ENCODE measurements around the gene SMAD6. TPM values are rescaled to one million over a fixed set of nuclear protein-coding genes. Genes with fewer than 3 reads are reported as not detected.
A peak's percentile ranks its signal among the peaks of the same experiment; 100 is the strongest.

The SMAD6 gene
- total RNA-seq, 1 donor = 31.8 TPM

DNA sequence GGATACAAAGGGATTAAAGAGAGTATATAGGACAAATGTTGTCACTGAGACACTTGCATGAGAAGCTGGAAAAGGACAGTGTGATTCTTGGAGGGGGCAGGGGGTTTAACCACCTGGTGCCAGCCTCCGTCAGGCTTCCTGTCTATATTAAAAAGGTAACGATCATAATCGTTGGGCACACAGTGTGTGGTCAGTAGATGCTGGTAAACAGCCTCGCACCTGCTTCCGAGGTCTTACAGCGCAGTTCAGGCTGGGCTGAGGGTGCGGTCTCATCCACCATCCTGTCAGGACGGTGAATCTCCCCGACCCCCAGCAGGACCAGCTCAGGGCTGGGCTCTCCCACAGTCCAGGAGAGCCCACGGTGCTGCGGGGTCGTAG lies 47.7 kb upstream of the SMAD6 start:
- no peak for DNase-seq (ENCODE audit: insufficient read length, low spot score, missing footprints)
- Histone ChIP-seq H2AFZ (ENCODE audit: low read length) (no peak overlapping the region), H3K27me3 (ENCODE audit: insufficient read depth, low read length) (no peaks in the 10 kb centered on the region), H3K4me2 (ENCODE audit: insufficient read depth, low read length) (no peak overlapping the region), H3K36me3 (ENCODE audit: insufficient read depth, low read length) (no peaks in the 10 kb centered on the region), H3K27ac (ENCODE audit: low read depth, low read length) (no peak overlapping the region), H4K20me1 (ENCODE audit: insufficient read depth, low read length) (no peaks in the 10 kb centered on the region), H3K79me2 (ENCODE audit: insufficient read depth, low read length) (no peaks in the 10 kb centered on the region), H3K9me3 (ENCODE audit: low read depth, low read length) (no peaks in the 10 kb centered on the region), H3K4me3 (ENCODE audit: insufficient read depth, low read length) (no peak overlapping the region), H3K4me1 (ENCODE audit: insufficient read depth, low read length) (peaks cover 11% of the 10 kb centered on the region)
- TF ChIP-seq, protein P1, sequence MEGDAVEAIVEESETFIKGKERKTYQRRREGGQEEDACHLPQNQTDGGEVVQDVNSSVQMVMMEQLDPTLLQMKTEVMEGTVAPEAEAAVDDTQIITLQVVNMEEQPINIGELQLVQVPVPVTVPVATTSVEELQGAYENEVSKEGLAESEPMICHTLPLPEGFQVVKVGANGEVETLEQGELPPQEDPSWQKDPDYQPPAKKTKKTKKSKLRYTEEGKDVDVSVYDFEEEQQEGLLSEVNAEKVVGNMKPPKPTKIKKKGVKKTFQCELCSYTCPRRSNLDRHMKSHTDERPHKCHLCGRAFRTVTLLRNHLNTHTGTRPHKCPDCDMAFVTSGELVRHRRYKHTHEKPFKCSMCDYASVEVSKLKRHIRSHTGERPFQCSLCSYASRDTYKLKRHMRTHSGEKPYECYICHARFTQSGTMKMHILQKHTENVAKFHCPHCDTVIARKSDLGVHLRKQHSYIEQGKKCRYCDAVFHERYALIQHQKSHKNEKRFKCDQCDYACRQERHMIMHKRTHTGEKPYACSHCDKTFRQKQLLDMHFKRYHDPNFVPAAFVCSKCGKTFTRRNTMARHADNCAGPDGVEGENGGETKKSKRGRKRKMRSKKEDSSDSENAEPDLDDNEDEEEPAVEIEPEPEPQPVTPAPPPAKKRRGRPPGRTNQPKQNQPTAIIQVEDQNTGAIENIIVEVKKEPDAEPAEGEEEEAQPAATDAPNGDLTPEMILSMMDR (IDR thresholded peaks at IDR 0.05; ENCODE audit: extremely low read depth, low read depth, low read length) = no peak

DNA sequence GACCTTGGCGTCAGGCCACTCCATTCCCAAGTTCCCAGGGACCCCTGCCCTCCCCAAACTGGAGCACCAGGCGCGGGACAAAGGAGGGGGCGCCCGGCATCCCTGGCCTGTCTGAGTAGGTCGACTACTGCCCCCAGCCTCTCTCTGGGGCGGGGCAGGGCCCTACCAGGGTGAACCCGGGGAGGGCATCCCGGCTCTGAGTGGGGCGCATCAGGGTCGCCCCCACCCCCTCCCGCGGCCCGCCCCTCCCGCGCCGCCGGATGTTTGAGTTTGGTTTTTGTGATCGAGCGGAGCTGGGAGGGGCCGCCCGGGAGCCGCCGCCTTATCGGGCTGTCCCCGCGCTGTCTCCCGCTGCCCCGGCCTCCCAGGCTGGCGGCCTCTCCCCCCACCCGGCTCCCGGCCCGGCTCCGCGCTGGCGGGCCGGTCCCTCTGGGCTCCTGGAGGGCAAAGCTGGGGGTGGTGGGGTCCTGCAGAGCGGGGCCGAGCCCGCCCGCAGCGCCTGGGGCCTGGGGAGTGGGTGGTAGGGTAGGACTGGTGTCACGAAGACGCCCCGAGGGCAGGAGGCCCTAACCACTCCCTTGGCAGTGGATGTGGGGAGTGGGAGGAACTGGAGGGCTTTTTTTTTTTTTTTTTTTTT lies 47.2 kb upstream of the SMAD6 start:
- H3K36me3 ChIP-seq (ENCODE audit: insufficient read depth, low read length) = no peaks in the 10 kb centered on the region
- H3K27me3 ChIP-seq (ENCODE audit: insufficient read depth, low read length) = no peaks in the 10 kb centered on the region
- TF ChIP-seq, protein P1 (IDR thresholded peaks at IDR 0.05; ENCODE audit: extremely low read depth, low read depth, low read length) = no peak
- H3K27ac ChIP-seq (ENCODE audit: low read depth, low read length) = no peak overlapping the region
- H3K9me3 ChIP-seq (ENCODE audit: low read depth, low read length) = no peaks in the 10 kb centered on the region
- H3K79me2 ChIP-seq (ENCODE audit: insufficient read depth, low read length) = no peaks in the 10 kb centered on the region
- H2AFZ ChIP-seq (ENCODE audit: low read length) = peak overlapping the region; percentile 29
- peak overlapping the region; percentile 56 for H3K4me3 ChIP-seq (ENCODE audit: insufficient read depth, low read length)
- peak overlapping the region; percentile 57 for H3K4me2 ChIP-seq (ENCODE audit: insufficient read depth, low read length)
- no peaks in the 10 kb centered on the region for H4K20me1 ChIP-seq (ENCODE audit: insufficient read depth, low read length)
- DNase-seq (ENCODE audit: insufficient read length, low spot score, missing footprints) = peak; percentile 92
- H3K4me1 ChIP-seq (ENCODE audit: insufficient read depth, low read length) = peaks cover 10% of the 10 kb centered on the region

DNA sequence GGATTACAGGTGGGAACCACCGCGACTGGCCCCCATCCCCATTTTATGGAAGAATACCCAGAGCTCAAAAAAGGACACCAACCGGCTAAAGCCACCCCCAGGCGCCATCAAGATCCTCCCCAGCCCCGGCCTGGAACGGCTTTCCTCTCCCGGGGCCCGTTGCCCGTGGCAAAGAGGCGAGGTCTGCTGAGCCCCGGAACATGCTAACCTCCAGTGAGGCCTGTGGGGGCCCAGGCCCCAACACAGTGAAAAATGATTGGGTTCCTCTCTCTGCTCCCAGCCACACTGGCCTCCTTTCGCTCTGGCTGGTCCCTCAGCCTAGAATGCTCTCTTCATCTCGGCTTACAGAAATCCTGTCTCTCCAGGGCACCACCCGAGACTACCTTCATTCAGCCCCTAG lies 46.5 kb upstream of the SMAD6 start:
- Histone ChIP-seq H3K4me3 (ENCODE audit: insufficient read depth, low read length) (no peak overlapping the region), H2AFZ (ENCODE audit: low read length) (peak overlapping the region; percentile 23), H4K20me1 (ENCODE audit: insufficient read depth, low read length) (no peaks in the 10 kb centered on the region), H3K4me2 (ENCODE audit: insufficient read depth, low read length) (peak overlapping the region; percentile 57), H3K9me3 (ENCODE audit: low read depth, low read length) (no peaks in the 10 kb centered on the region), H3K36me3 (ENCODE audit: insufficient read depth, low read length) (no peaks in the 10 kb centered on the region), H3K27me3 (ENCODE audit: insufficient read depth, low read length) (no peaks in the 10 kb centered on the region), H3K27ac (ENCODE audit: low read depth, low read length) (no peak overlapping the region), H3K4me1 (ENCODE audit: insufficient read depth, low read length) (peaks cover 3% of the 10 kb centered on the region), H3K79me2 (ENCODE audit: insufficient read depth, low read length) (no peaks in the 10 kb centered on the region)
- peak; percentile 59 for DNase-seq (ENCODE audit: insufficient read length, low spot score, missing footprints)
- TF ChIP-seq, protein P1 (IDR thresholded peaks at IDR 0.05; ENCODE audit: extremely low read depth, low read depth, low read length) = no peak

DNA sequence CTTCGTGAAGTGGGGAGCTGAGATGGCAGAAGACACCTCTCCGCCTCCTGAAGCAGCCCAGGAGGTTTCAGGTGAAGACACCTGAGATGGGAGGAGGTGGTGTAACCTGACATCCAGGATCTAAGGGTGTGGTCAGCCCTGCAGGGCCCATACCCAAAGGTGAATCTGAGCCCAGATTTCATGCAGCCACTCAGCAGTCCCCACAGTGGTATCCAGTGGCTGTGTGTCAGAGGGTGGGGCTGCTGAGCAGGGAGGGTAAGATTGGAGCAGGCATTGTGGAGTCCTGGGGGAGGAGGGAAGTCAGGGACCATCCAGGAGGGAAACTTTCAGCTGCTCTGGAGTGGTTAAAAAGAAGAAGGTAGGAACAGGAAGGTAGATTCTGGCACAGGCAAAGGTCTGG lies 46.0 kb upstream of the SMAD6 start:
- Histone ChIP-seq H3K4me1 (ENCODE audit: insufficient read depth, low read length) (no peaks in the 10 kb centered on the region), H3K27ac (ENCODE audit: low read depth, low read length) (no peak overlapping the region), H2AFZ (ENCODE audit: low read length) (no peak overlapping the region), H3K27me3 (ENCODE audit: insufficient read depth, low read length) (no peaks in the 10 kb centered on the region), H3K36me3 (ENCODE audit: insufficient read depth, low read length) (no peaks in the 10 kb centered on the region), H3K79me2 (ENCODE audit: insufficient read depth, low read length) (no peaks in the 10 kb centered on the region), H3K4me3 (ENCODE audit: insufficient read depth, low read length) (no peak overlapping the region), H3K9me3 (ENCODE audit: low read depth, low read length) (no peaks in the 10 kb centered on the region), H4K20me1 (ENCODE audit: insufficient read depth, low read length) (no peaks in the 10 kb centered on the region), H3K4me2 (ENCODE audit: insufficient read depth, low read length) (no peak overlapping the region)
- TF ChIP-seq, protein P1 (IDR thresholded peaks at IDR 0.05; ENCODE audit: extremely low read depth, low read depth, low read length) = no peak
- no peak for DNase-seq (ENCODE audit: insufficient read length, low spot score, missing footprints)

All from osteoblast (primary cell).